HG02981 (cell line): ENCODE measurements around the gene PI4KA.
"Not testable (repeated sequence)": the region's sequence is repeated elsewhere in the genome, so short reads cannot be mapped to it uniquely, and the experiment has no call there.

Experiments used
- ATAC-seq: cut with Tn5 transposase; IDR thresholded peaks from one replicate; pipeline ENCODE4 v1.9.1; 2021; ENCODE audit warnings: mild to moderate bottlenecking, moderate library complexity; ENCODE audit not compliant: unreplicated experiment

The PI4KA gene

DNA sequence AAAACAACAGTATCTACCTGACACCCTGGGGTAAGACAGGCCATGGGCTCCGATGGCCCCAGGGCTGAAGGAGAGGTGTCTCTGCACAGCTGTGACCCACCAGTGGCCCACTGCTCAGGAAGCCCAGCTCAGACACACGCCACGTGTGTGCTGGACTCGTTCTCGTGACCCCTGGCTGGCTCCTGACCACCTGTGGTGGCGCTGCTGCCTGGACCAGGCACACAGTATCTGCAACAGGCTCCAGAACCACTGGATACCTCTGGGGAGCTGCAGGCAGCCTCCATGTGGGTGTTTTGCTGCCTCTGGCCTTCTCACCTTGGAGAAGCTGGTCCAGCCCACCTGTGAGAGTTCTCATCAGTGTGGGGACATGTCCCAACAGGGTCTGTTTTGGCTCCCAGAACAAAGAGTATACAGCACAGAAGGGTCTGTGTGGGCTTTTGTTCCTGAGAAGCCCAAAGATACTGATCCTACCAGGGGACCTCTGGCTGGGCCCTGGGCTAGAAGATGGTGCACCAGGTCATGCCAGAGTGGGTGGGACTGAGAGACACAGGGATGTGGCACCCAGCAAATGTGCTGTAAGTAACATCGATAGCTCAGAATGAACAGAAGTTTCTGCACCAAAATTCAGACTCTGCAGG, 106.4 kb downstream of the PI4KA start:
- no peak for ATAC-seq

DNA sequence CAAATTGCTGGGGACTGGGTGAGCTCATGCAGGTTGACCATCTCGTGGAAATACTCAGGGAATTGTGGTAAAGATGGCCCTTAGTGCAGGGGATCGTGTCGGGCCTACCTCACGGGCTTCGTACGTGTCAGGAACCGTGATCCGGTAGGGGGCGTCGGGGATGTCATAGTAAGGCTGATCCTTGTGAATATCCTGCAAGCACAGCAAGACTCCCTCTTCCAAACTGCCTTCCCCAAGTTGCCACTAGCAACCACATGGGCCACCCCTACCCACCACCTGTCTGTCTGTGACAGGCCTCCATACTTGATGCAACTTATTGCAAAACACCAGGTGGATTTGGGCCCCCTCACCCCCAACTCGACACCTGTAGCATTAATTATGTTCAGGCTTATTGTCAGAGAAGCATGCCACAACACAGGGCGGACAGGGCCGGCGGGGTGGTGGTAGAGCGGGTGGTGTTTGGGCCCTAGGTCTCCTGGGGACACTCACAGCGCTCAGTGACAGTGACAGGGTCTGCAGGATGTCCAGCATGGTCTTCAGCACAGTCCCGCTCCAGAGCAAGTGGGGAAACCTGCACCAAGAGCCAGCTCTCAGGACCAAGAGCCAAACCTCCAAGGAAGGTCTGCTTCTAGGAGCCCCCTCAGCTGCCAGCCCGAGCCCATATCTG, 107.3 kb downstream of the PI4KA start:
- ATAC-seq: no peak

DNA sequence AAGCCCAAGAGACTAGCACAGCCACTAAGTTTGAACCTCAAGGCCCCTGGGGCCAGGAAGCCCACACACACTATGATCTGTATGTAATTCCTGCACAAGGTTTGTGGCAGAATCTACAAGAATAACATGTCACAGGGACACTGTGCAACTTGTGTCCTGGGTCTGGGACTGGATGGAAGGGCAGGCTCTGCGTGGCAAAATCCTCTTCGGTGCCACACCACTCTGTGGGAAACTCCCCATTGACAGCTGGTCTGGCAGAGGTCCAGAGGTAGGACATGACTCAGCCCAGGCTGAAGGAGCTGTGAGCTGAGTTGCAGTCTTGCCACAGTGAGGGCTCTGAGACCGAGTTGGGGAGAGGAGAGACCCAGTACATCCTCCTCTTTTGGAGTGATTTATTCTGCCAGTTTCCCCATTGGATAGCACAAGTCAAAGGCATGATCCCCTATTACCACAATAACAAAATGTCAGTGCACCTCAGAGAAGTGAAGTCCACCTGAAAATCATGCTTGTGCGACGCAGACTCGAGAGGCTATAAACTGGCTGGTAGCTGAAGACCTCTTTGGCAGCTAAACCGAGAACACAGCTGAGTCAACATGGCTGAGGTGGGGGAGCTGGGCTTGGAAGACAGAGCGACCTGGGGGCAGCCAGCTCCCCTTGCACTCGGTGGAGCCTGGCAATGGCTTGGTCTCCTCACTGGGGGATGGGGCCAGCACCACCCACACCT, 108.0 kb downstream of the PI4KA start:
- peak; percentile 43 for ATAC-seq

DNA sequence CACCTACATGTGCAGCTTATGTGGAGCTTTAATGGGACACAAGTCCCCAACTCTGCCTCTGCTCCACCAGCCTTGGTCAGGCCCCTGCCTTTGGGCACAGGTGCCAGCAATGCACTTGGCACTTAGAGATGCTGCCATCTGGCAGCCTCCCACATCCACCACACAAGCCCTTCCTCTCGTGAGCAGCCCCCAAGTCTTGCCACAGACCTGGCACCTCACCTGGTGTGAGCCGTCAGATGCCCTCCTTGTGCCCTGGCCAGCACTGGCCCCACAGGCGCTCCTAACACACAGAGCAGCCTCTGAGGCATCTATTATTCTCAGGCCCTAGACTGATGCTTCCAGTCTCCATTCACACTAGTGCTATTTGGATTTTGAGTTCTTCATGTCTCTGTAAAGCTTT, 109.2 kb downstream of the PI4KA start:
- no peak for ATAC-seq

DNA sequence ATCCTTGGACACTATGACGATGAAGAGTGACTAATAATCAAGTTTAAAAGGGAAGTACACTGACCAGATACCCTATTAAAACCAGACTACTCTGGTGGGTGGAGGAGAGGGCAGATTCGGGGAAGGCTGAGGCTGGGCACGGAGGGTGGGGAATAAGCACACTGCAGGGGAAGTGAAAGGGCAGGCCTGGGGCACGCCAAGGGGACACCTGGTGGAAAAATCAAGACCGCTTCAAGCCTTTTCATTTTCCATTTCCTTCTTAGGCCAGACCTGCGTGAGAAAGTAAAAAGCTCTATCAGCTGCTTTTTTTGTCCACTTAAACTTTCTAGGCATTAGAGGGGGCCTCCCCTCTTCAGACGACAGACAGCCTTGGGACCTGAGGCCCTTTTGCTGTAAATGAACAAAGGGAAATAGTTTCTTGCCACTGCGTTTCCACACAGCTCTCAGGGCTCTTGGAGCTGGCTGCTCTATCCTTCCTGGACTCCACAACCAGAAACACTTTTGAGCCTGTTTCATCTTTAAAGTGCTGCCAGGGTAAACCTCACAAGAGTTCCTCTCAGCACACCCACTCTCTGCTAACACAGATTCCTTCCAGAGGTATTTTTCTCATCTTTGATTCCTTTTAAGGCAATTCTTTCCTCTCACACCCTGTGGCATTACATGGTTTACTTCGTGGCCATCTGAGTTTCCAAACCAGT, 109.7 kb downstream of the PI4KA start:
- peak; percentile 66 for ATAC-seq

DNA sequence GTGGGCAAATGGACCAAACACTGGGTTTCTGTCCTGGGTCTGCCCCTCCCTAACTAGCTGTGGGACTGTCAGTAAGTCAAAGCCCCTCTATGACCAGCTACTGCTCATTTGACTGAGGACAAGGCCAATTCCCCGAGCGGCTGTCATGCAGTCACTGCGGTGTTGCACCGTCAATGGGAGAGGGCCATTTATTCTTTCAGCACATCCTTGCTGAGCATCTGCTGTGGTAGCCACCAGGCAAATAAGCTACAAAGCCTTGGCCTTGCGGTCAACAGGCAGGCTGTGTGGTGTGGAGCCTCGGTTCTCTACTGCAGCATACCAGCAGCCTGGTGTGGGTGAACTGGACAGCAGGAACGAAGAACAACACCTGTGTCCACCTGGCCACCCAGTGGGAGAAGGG, 110.5 kb downstream of the PI4KA start:
- no peak for ATAC-seq

DNA sequence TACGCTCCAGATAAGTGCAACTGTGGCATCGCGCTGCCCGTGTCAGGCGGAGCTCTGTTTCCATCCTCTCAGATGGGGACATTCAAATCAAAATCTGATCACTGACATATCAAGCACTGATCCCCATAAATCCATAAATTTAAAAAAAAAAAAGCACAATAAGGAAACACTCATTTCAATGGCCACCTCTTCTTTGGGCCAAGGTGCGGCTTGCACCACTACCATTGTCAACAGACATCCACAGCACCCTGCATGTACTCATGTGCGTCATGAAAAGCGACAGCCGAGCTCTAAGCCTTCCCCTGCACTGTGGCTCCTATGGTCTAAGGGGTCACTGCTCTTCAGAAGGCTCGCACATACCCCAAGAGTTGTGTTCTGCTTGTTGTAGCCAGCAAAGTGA, 111.4 kb downstream of the PI4KA start:
- ATAC-seq: no peak

DNA sequence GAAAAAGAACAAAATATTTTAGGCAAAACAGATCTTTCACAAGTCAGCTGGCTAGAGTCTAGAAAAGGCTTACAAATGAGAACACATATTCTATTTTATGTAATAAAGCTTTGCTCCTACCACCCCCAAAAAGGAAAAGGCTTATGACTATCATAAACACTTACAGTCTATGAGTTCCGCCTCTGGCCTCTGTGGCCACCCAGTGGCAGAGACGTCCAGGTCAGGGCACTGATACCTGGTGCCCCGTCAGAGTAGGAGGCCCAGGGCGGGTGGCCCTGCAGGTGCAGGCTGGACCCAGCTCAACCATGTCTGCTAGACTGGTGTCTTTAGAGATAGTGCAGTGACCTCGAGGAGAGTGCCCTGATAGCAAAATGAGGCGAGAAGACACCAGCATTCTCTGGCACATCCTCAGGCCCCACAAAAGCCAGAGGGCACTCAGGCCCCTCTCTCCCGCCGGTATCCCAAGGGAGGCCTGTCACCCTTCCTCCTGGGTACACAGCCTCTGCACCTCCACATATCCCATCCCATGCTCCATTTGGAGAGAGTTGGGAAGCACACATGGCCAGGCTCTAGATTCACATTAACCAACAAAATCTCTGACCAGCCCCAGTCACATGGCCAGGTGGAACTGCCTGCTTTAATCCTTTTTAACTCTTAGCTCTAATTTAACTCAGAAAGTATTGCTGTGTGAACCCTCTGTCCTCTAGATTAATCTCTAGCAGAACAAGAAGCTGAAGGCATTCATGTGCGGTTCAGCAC, 112.0 kb downstream of the PI4KA start:
- ATAC-seq: no peak

DNA sequence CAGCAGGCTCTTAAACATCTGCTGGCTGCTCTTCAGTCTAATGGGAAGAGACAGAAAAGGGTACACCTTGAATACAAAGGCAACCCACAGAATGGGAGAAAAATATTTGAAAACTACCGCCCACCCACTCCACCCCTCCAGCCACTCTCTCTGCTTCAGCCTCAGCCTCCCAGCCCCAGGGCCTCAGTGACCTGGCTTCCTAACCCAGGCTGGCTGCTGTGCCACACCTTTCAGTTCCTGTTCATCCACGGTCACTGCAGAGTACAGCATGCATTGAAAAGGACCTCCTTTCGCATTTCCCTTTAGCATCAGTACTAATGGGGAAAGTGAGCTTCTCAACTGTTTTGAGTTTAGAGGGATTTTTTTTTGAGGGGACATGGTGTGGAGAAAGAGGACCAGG, 113.5 kb downstream of the PI4KA start:
- ATAC-seq: no peak

DNA sequence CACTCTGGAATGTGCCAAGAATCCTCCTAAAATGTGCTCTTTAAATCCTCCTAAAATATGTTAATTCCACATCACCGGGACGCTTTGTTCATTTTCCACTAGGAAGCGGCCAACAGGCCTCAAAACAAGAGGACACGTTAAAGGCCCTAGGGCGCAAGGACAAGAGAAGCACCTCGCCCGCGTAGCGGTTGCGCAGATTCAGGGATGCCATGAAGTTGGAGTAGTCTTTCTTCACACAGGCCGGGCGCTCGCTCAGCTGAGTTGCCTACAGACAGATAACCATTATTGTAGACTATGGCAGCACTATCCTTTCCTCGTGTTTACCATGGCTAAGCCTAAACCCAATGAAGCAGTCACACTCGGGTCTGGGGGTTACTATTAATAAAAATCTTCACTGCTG, 114.2 kb downstream of the PI4KA start:
- no peak for ATAC-seq

DNA sequence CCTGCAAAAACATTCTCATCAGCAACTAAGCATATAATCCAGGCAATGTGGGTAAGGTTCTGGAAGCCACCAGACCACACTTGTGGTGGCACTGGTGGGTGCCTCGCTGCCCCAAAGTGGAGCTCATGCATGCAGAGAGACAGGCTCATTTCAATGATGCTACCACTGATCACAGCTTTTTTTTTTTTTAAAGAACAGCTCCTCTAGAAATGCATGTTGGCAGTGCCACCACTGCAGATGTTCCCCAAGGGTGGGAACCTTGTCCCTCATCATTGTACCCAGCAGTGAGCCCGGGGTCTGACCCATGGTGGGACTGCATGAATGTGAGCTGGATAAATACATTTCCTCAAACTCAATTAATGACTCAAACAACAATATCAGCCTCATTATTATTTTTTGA, 115.8 kb downstream of the PI4KA start:
- no peak for ATAC-seq

DNA sequence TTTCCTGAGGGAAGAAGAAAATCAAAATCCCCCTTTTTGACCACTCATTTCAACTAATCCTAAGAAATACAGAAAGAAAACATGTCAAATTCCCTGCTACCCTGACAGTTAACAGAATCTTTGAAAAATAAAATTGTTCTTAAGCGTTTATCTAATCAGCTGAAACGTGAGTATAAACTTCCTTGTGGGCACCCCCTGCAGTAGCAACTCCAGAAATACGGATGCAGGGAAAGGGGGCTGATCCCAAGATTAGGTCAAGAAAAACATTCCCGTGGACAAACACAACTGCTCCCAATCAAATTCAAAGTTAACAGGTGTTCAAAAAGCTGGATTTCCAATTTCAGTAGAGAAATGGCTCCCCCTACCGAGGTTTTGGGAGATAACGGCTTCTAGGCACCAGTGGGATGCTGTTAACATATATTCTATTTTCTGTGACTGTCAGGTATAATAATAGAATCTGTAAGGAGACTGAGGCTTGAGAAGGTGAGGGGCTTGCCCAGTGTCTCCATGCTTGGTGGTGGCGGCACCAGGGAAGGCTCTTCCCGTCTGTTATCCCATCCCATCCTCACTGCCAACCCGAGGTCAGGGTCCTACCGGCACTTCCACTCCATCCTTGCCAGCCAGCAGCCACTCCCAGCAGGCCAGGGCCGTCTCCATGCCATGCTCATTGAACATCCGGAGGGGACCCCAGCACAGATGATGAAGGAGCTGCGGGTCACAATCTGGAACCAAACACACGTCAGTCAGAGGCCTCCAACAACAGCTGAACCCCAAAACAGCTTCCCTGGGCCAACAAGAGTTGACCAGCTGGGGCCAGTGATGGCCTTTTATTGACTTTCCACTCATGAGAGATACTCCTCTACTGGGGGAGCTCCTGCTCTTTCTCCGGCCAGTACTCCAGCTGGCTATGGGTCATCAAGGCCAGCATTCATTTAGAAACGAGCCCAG, 116.7 kb downstream of the PI4KA start:
- ATAC-seq: no peak

DNA sequence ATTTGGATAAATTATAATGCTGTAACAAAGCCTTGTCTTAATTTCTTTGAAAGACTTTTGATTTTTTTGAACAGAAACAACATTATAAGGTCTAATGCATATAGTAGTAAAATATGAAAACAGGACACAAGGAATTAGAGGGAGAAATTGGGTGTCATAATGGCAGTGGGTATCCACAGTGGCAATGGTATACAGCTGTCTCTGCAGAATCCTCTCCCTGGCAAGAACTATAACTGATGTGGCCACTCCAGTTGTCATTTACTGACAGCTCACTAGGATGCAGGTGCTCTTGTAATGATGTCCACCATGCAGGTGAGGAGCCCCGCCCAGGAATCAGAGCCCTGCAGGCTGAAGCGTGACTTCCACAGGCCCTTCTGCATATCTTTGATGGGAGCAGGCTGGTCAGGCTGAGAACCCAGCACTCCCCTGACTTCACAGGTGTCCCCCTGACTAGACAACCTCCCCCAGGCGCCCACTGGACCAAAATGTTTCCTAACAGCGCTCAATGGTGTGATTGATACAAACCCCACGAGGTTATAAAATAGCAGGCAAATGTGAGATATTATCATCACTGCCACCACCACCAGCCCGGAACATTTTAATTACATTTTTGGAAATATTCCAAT, 117.5 kb downstream of the PI4KA start:
- no peak for ATAC-seq

DNA sequence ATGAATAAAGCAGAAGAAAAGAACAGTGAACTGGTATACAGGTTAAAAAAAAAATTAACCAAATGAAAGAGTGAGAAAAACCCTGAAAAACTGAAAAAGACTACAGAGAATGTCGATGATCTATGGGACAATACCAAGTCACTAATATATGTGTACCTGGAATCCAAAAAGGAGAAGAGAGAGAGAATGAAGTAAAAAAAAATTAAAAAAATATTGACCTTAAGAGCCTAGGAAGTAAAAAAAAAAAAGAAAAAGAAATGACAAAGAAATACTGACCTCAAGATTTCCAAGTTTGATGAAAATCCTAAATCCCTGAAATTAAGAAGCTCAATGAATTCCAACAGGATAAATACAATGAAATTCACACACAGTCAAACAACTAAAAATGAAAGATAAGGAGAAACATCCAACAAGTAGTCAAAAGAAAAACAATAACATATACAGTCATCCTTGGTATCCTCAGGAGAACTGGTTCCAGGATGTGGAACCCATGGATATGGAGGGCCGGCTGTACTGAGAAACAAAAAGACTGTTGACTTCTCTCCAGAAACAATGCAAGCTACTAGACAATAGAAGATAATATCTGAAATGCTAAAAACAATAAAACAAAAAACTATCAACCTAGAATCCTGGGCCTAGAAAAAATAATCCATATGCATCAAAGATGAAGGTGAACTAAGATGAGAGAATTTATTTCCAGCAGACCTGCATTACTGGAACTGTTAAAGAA, 118.2 kb downstream of the PI4KA start:
- ATAC-seq: no peak

DNA sequence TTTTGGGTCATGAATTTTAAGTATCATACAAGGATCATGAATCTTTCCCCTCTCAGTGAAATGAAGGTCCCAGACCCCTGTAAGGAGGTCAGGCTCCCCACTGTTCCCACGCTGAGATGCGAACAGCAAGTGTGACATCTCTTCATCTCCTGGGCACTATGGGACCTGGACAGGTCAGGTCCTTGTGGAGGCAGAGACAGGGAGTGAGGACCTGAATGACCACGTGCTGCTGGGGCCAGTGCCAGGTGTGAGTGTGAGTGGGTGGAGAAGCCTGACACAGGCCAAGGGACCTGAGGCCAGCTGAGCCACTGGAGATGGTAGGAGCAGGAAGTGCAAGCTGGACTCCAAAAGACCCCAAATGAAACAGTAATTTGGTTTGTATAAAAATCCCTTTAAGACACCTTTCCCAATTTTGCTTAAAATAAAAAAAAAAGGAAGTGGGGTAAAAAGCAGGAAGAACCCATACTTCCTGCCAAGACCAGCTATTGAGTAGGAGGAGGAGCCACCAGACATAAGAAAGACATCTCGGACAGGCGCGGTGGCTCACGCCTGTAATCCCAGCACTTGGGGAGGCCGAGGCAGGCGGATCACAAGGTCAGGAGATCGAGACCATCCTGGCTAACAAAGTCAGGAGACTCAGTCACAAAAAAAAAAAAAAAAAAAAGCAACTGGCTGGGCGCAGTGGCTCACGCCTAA, 120.1 kb downstream of the PI4KA start:
- no peak for ATAC-seq

DNA sequence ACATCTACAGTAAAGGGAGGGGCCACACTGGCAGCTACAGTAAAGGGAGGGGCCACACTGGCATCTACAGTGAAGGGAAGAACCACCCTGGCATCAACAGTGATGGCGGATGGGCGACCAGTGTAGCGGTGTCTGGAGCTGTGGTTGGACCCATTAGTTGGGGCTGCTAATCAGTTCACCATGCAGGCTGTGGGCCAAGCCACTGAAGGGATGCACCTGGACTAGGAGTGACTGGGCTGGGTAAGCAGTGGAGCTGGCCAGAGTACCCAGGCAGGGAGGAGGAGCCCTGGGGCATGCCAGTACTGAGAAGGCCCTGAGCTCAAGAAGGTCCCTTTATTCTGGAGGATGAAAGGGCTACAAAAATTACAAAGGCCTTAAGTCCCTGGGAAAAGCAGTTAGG, 121.7 kb downstream of the PI4KA start:
- ATAC-seq: not testable (repeated sequence)

DNA sequence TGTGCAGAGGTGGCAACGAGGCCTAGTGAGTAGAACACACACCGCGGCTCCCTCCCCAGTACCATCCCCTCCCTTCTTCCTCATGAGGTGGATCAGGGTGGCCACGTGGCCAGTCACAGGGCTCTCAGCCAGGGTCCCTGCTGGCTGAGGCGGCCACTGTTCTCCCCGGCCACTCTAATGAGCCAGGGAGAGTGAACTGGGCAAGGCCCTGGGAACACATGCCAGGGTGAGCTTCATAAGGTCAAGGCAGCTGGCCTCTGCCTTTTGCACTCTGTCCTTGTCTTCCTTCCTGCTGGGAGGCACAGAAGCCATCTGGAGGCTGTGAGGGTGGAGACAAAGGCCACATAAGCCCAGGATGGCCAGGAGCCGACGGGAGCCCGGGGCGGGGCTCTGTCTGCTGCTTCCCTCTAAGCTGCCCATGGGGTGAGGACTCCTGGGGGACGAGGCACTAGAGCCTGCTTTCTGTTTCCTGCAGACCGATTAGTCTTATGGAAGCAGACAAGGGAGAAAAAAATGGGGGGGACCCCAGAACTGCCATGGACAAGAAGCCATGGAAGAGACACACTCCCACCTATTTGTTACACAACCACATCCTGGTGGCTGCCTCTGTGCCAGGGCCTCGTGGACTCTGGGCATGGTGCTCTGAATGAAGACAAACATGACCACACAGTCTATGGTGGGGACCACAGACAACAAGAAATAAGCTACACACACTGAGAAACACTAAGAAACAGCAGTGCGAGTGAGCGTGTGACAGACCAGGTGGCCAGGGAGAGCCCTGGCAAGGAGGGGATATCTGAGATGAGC, 123.1 kb downstream of the PI4KA start:
- not testable (repeated sequence) for ATAC-seq
